ENCODE measurements around the gene WFDC5.

WFDC5 gene

GRCh38 chr20:45115386-45115774, 406 bp upstream of the WFDC5 start:
- DNase-seq (ENCODE audit: low spot score) = no peak

- DNase-seq (ENCODE audit: low spot score) = no peak
These were observed 1.1 kb downstream of the WFDC5 start for GRCh38 chr20:45113865-45114264.

GRCh38 chr20:45112754-45113153, 2.2 kb downstream of the WFDC5 start:
- DNase-seq (ENCODE audit: low spot score) = no peak

- no peak for DNase-seq (ENCODE audit: low spot score)
These were observed 3.0 kb downstream of the WFDC5 start for GRCh38 chr20:45111799-45112471.

- no peak for DNase-seq (ENCODE audit: low spot score)
These were observed 3.7 kb downstream of the WFDC5 start for GRCh38 chr20:45111285-45111684.

GRCh38 chr20:45110301-45110700, 4.7 kb downstream of the WFDC5 start:
- no peak for DNase-seq (ENCODE audit: low spot score)

- no peak for DNase-seq (ENCODE audit: low spot score)
These were observed 5.3 kb downstream of the WFDC5 start for GRCh38 chr20:45109634-45110033.

GRCh38 chr20:45105317-45105716, 9.7 kb downstream of the WFDC5 start:
- no peak for DNase-seq (ENCODE audit: low spot score)

GRCh38 chr20:45104786-45105185, 10.2 kb downstream of the WFDC5 start:
- DNase-seq (ENCODE audit: low spot score) = peak; percentile 45

- DNase-seq (ENCODE audit: low spot score) = no peak
These were observed 11.9 kb downstream of the WFDC5 start for GRCh38 chr20:45103072-45103471.

GRCh38 chr20:45101333-45101850, 13.6 kb downstream of the WFDC5 start:
- no peak for DNase-seq (ENCODE audit: low spot score)

- no peak for DNase-seq (ENCODE audit: low spot score)
These were observed 14.3 kb downstream of the WFDC5 start, which contains the start of gene KCNS1 for GRCh38 chr20:45100563-45101245. Gene KCNS1 (minus strand): TSS chr20:45101127. CDS start chr20:45099236, 1,891 bp downstream.

- DNase-seq (ENCODE audit: low spot score) = no peak
These were observed 16.7 kb downstream of the WFDC5 start for GRCh38 chr20:45098103-45098773.

- DNase-seq (ENCODE audit: low spot score) = no peak
These were observed 17.4 kb downstream of the WFDC5 start for GRCh38 chr20:45097485-45098102.

GRCh38 chr20:45096781-45097180, 18.2 kb downstream of the WFDC5 start:
- no peak for DNase-seq (ENCODE audit: low spot score)

- peak; percentile 78 for DNase-seq (ENCODE audit: low spot score)
These were observed 19.2 kb downstream of the WFDC5 start for GRCh38 chr20:45095805-45096238.

GRCh38 chr20:45094864-45095574, 20.0 kb downstream of the WFDC5 start:
- DNase-seq (ENCODE audit: low spot score) = no peak

GRCh38 chr20:45094201-45094600, 20.8 kb downstream of the WFDC5 start:
- DNase-seq (ENCODE audit: low spot score) = no peak

GRCh38 chr20:45092898-45093297, 22.1 kb downstream of the WFDC5 start:
- no peak for DNase-seq (ENCODE audit: low spot score)

- no peak for DNase-seq (ENCODE audit: low spot score)
These were observed 23.6 kb downstream of the WFDC5 start for GRCh38 chr20:45091366-45091765.

- no peak for DNase-seq (ENCODE audit: low spot score)
These were observed 24.5 kb downstream of the WFDC5 start for GRCh38 chr20:45090481-45090880.

- no peak for DNase-seq (ENCODE audit: low spot score)
These were observed 26.7 kb downstream of the WFDC5 start for GRCh38 chr20:45088247-45088646.

All from RKO (cell line).